Naive thymus-derived CD8-positive, alpha-beta T cell (primary cell): Measurements from ENCODE around the gene DISP1. TPM values are rescaled to one million over a fixed set of nuclear protein-coding genes. Genes with fewer than 3 reads are reported as not detected.

ENCODE experiments used
- ATAC-seq, 2 donors: fragments of 150-1000 bp; cut with Tn5 transposase in 1 of 2; sonication (Bioruptor Pico), chemical (Tn5 transposase) in 1 of 2; 1 replicate in 1 of 2; 2 replicates in 1 of 2; pipeline ENCODE4 v1.10.0; 2021; ENCODE audit warnings: mild to moderate bottlenecking in 2 of 2, moderate library complexity in 2 of 2
- POLR2A ChIA-PET: fragments of 350-600 bp; sonication (Branson Sonifier 250); formaldehyde crosslinking; loops from one replicate; lab custom pipeline; 2021; ENCODE audit warnings: antibody characterized with exemption; lab: Charles Lee
- DNase-seq, 10 donors: peaks; one replicate each; pipeline versions ENCODE4 v3.0.0 to v3.0.0-alpha.2; 2020 to 2022
- H3K27ac Mint-ChIP-seq, 10 donors: one replicate each; pipeline ENCODE4 v1.8.0; 2020 to 2022; ENCODE audit warnings: mild to moderate bottlenecking in 10 of 10, mixed read lengths in 10 of 10, moderate library complexity in 4 of 10, inconsistent platforms in 1 of 10
- H3K27me3 Mint-ChIP-seq, 5 donors: one replicate each; pipeline ENCODE4 v1.8.0; 2021 to 2022; ENCODE audit warnings: mixed read lengths in 5 of 5
- H3K36me3 Mint-ChIP-seq, 3 donors: one replicate each; pipeline ENCODE4 v1.8.0; 2020 to 2022; ENCODE audit warnings: mixed read lengths in 3 of 3, mild to moderate bottlenecking in 2 of 3, inconsistent platforms in 1 of 3
- H3K4me1 Mint-ChIP-seq, 4 donors: one replicate each; pipeline ENCODE4 v1.8.0; 2021 to 2022; ENCODE audit warnings: mixed read lengths in 4 of 4
- H3K4me3 Mint-ChIP-seq, 10 donors: one replicate each; pipeline ENCODE4 v1.8.0; 2020 to 2022; ENCODE audit warnings: mild to moderate bottlenecking in 10 of 10, mixed read lengths in 10 of 10, moderate library complexity in 6 of 10, inconsistent platforms in 1 of 10
- H3K9me3 Mint-ChIP-seq, 9 donors: one replicate each; pipeline ENCODE4 v1.8.0; 2020 to 2022; ENCODE audit warnings: mixed read lengths in 9 of 9, mild to moderate bottlenecking in 3 of 9, inconsistent platforms in 1 of 9, moderate library complexity in 1 of 9
- polyA plus RNA-seq, 3 donors: library from polyadenylated mRNA; unstranded; fragments of 300-500 nt; fragmentation: Illumina TruSeq; gene quantifications; one replicate each; pipeline ENCODE4 v1.2.3, GENCODE V29; 2021
- total RNA-seq, 8 experiments: library from RNA in 2 of 8; stranded (reverse) in 2 of 8; gene quantifications; one replicate each; pipeline ENCODE4 v1.2.3 and lab custom pipeline; 2021 to 2026

The DISP1 gene, protein sequence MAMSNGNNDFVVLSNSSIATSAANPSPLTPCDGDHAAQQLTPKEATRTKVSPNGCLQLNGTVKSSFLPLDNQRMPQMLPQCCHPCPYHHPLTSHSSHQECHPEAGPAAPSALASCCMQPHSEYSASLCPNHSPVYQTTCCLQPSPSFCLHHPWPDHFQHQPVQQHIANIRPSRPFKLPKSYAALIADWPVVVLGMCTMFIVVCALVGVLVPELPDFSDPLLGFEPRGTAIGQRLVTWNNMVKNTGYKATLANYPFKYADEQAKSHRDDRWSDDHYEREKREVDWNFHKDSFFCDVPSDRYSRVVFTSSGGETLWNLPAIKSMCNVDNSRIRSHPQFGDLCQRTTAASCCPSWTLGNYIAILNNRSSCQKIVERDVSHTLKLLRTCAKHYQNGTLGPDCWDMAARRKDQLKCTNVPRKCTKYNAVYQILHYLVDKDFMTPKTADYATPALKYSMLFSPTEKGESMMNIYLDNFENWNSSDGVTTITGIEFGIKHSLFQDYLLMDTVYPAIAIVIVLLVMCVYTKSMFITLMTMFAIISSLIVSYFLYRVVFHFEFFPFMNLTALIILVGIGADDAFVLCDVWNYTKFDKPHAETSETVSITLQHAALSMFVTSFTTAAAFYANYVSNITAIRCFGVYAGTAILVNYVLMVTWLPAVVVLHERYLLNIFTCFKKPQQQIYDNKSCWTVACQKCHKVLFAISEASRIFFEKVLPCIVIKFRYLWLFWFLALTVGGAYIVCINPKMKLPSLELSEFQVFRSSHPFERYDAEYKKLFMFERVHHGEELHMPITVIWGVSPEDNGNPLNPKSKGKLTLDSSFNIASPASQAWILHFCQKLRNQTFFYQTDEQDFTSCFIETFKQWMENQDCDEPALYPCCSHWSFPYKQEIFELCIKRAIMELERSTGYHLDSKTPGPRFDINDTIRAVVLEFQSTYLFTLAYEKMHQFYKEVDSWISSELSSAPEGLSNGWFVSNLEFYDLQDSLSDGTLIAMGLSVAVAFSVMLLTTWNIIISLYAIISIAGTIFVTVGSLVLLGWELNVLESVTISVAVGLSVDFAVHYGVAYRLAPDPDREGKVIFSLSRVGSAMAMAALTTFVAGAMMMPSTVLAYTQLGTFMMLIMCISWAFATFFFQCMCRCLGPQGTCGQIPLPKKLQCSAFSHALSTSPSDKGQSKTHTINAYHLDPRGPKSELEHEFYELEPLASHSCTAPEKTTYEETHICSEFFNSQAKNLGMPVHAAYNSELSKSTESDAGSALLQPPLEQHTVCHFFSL (N-terminal part only)
- total RNA-seq, result 1 to 10 TPM; 5.4 to 6.9 TPM
- polyA plus RNA-seq, result 1 to 10 TPM; 1.5 to 3.4 (median 2.7) TPM
- 5.4 to 38.5 (median 13.6) reads per million in 6 experiments for total RNA-seq (lab: John Stamatoyannopoulos, UW)

DNA sequence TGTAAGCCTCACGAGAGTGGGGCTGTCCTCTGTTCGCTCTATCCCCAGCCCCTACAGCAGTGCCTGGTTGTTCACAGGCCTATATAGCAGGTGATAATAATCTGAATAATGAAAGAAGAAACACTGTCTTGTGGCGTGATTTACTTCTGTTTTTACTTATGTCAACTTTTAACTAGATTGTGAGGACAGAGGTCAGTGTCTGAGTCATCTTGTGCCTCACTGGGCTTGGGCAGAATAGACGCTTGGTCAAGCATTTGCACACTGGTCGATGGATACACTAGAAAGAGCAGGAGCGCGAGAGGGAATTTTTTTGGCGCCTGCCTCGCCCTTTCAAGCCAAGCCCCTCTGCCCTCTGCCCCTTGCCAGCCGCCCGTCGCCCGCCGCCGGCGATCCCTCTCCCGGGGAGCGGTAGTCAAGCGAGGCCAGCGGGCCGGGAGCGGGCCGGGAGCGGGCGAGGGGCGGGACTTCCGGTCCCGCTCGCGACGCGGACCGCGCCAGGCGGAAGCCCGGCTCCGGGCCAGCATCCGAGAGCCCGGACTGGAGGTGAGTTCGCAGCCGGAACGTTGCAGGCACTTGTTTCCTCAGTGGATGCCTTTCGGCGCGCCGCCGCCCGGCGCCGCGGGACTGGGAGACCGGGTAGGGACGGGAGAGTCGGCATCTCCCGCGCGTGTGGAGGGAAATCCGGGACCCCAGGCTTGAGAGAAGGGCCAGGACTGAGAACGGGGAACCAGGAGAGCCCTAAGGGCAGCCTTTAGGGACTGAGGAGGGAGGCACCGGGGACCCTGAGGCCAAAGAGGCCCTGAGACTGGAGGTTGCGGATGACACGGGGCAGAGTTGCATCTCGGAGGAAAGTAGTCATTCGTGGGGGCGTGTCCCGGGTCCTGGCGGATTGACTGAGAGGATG, at the start of gene DISP1:
DISP1 (plus strand) TSS at position 504 of the 904 bp plus-strand sequence. CDS start 127,785 bp downstream, outside the sequence.
- H3K9me3 Mint-ChIP-seq, result no peaks in the 10 kb centered on the region
- peaks cover 0 to 3% (median 0%) of the 10 kb centered on the region in 5 donors for H3K27me3 Mint-ChIP-seq
- peaks cover 18 to 38% (median 35%) of the 10 kb centered on the region in 4 donors for H3K4me1 Mint-ChIP-seq
- ATAC-seq (peak; percentile 90 to 94), DNase-seq (peak; percentile 51 to 83 (median 64))
- H3K36me3 Mint-ChIP-seq, result no peaks in the 10 kb centered on the region
- H3K27ac Mint-ChIP-seq, result peak within 1 kb of the TSS; percentile 88 to 97 (median 94)
- H3K4me3 Mint-ChIP-seq, result peak within 1 kb of the TSS; percentile 92 to 98 (median 96)
- POLR2A ChIA-PET, result interaction anchor here (0.6 to 1.1 kb wide), 2 partner anchors 101 to 149 kb away, joined by 3 to 4 read pairs; no protein-coding TSS in a partner anchor

DNA sequence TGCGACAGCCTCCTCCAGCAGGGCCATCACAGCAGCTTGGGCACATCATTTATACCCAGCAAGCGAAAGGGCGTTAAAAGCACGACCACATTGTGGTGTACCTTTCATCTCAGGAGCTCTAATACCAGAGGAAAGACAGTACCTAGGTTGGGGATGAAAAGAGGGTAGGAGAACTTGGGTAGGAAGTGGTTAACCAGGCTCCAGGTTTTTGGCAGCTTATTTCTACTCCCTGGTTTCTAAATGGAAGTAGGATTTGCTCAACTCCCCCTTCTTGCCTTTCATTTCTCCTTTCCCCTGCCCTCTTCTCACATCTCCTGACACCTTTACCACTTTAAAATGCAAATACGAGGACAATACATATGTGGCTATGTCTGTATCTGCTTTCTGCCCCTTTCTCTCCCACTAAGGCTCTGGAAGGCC, 47.7 kb upstream of the DISP1 start:
- DNase-seq, result no peak
- Mint-ChIP-seq H3K9me3 (peaks cover 9 to 26% (median 16%) of the 10 kb centered on the region in 9 donors), H3K36me3 (peaks cover 0 to 15% (median 13%) of the 10 kb centered on the region in 3 donors), H3K4me1 (peaks cover 0 to 21% (median 10%) of the 10 kb centered on the region in 4 donors), H3K4me3 (no peak overlapping the region), H3K27me3 (peaks cover 0 to 4% (median 0%) of the 10 kb centered on the region in 5 donors), H3K27ac (no peak overlapping the region)
- ATAC-seq, result no peak
- POLR2A ChIA-PET, result no interaction called here

GRCh38 chr1:222768592-222768991, 46.2 kb upstream of the DISP1 start:
- Mint-ChIP-seq H3K27ac (no peak overlapping the region), H3K4me1 (peaks cover 3 to 35% (median 23%) of the 10 kb centered on the region in 4 donors), H3K36me3 (peaks cover 0 to 15% (median 13%) of the 10 kb centered on the region in 3 donors), H3K4me3 (no peak overlapping the region), H3K9me3 (peaks cover 9 to 26% (median 16%) of the 10 kb centered on the region in 9 donors), H3K27me3 (peaks cover 0 to 2% (median 0%) of the 10 kb centered on the region in 5 donors)
- DNase-seq (no peak), ATAC-seq (no peak)
- POLR2A ChIA-PET, result no interaction called here

DNA sequence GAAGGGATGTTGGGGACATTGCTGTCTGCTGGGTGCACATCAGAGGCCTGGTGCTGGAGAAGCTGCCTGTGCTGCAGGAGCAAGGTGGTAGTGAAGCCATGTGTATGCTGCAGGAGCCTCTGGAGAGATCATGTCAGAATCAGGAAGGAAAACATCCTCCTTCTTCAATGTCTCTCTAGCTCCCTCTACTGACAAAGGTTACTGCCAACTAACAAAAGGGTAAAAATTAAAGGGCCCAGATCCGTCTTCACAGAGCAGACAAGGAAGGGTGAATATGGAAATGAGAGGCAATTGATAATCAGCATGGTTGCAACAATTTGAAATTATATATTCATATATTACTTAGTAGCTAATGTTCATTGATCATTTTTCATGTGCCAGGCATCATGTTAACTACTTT, 45.7 kb upstream of the DISP1 start:
- no peak overlapping the region for H3K27ac Mint-ChIP-seq
- peaks cover 7 to 25% (median 16%) of the 10 kb centered on the region in 9 donors for H3K9me3 Mint-ChIP-seq
- H3K36me3 Mint-ChIP-seq, result peaks cover 0 to 15% (median 13%) of the 10 kb centered on the region in 3 donors
- DNase-seq (no peak), ATAC-seq (no peak)
- H3K4me3 Mint-ChIP-seq, result no peak overlapping the region
- peaks cover 3 to 37% (median 23%) of the 10 kb centered on the region in 4 donors for H3K4me1 Mint-ChIP-seq
- POLR2A ChIA-PET, result no interaction called here
- H3K27me3 Mint-ChIP-seq, result peaks cover 0 to 2% (median 0%) of the 10 kb centered on the region in 5 donors

GRCh38 chr1:222769971-222770620, 44.7 kb upstream of the DISP1 start:
- Mint-ChIP-seq H3K27ac (peak overlapping the region in 2 of 10 donors; percentile 67 to 78), H3K27me3 (peaks cover 0 to 2% (median 0%) of the 10 kb centered on the region in 5 donors), H3K4me3 (no peak overlapping the region), H3K4me1 (peaks cover 3 to 40% (median 23%) of the 10 kb centered on the region in 4 donors), H3K9me3 (peaks cover 6 to 21% (median 16%) of the 10 kb centered on the region in 9 donors), H3K36me3 (peaks cover 0 to 15% (median 13%) of the 10 kb centered on the region in 3 donors)
- DNase-seq (no peak), ATAC-seq (no peak)
- POLR2A ChIA-PET, result no interaction called here

DNA sequence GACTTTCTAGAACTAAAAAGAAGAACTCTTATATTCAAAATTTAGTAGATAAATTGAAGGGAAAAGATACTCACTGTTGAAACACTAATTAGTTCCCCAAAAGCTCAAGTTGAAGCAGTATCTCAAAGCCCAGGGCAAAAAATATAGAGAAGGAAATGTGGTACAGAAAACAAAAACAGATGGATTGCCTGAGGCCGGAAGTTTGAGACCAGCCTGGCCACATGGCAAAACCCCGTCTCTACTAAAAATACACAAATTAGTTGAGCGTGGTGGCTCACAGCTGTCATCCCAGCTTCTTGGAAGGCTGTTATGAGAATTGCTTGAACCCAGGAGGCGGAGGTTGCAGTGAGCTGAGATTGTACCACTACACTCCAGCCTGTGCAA, 41.9 kb upstream of the DISP1 start:
- peak in 1 of 2 donors; percentile 55 for ATAC-seq
- POLR2A ChIA-PET, result no interaction called here
- H3K4me3 Mint-ChIP-seq, result peak overlapping the region in 7 of 10 donors; percentile 3 to 71 (median 37)

GRCh38 chr1:222777463-222777862, 37.4 kb upstream of the DISP1 start:
- POLR2A ChIA-PET, result no interaction called here
- no peaks in the 10 kb centered on the region for H3K9me3 Mint-ChIP-seq
- no peak overlapping the region for H3K27ac Mint-ChIP-seq

More for the DNA sequence above, 41.9 kb upstream of the DISP1 start:
- H3K27ac Mint-ChIP-seq, result peak overlapping the region in 9 of 10 donors; percentile 33 to 88 (median 82)
- H3K27me3 Mint-ChIP-seq, result peaks cover 0 to 2% (median 0%) of the 10 kb centered on the region in 5 donors
- peaks cover 3 to 33% (median 18%) of the 10 kb centered on the region in 4 donors for H3K4me1 Mint-ChIP-seq
- peaks cover 5 to 18% (median 12%) of the 10 kb centered on the region in 9 donors for H3K9me3 Mint-ChIP-seq
- H3K36me3 Mint-ChIP-seq, result peaks cover 0 to 13% (median 11%) of the 10 kb centered on the region in 3 donors
- peak in 1 of 10 donors; percentile 18 for DNase-seq

GRCh38 chr1:222777977-222778376, 36.9 kb upstream of the DISP1 start:
- ATAC-seq (no peak), DNase-seq (no peak)
- Mint-ChIP-seq H3K36me3 (no peaks in the 10 kb centered on the region), H3K27me3 (peaks cover 2 to 14% (median 9%) of the 10 kb centered on the region in 5 donors), H3K4me1 (peaks cover 0 to 10% (median 6%) of the 10 kb centered on the region in 4 donors), H3K27ac (no peak overlapping the region), H3K4me3 (no peak overlapping the region), H3K9me3 (no peaks in the 10 kb centered on the region)
- POLR2A ChIA-PET, result no interaction called here

More at GRCh38 chr1:222777463-222777862, 37.4 kb upstream of the DISP1 start:
- no peak for ATAC-seq
- no peak for DNase-seq
- Mint-ChIP-seq H3K27me3 (peaks cover 2 to 12% (median 9%) of the 10 kb centered on the region in 5 donors), H3K36me3 (no peaks in the 10 kb centered on the region), H3K4me3 (no peak overlapping the region), H3K4me1 (peaks cover 3 to 16% (median 11%) of the 10 kb centered on the region in 4 donors)

DNA sequence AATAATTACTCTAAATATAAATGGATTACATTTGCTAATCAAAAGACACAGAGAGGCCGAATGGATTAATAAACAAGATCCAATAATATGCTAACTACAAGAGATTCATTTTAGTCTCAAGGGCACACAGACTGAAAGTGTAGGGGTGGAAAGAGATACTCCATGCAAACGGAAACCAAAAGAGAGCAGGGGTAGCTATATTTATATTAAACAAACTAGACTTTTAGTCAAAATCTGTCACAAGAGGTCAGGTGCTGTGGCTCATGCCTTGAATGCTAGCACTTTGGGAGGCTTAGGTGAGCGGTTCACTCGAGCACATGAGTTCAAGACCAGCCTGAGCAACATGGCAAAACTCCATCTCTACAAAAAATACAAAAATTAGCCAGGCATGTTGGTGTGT, 33.6 kb upstream of the DISP1 start:
- Mint-ChIP-seq H3K27ac (no peak overlapping the region), H3K4me1 (peaks cover 0 to 15% (median 0%) of the 10 kb centered on the region in 4 donors), H3K9me3 (no peaks in the 10 kb centered on the region), H3K4me3 (no peak overlapping the region), H3K27me3 (peaks cover 2 to 14% (median 10%) of the 10 kb centered on the region in 5 donors), H3K36me3 (no peaks in the 10 kb centered on the region)
- ATAC-seq, result no peak
- no peak for DNase-seq
- POLR2A ChIA-PET, result no interaction called here

GRCh38 chr1:222783051-222783450, 31.8 kb upstream of the DISP1 start:
- Mint-ChIP-seq H3K27ac (no peak overlapping the region), H3K4me1 (peaks cover 0 to 15% (median 0%) of the 10 kb centered on the region in 4 donors), H3K27me3 (peaks cover 4 to 14% (median 10%) of the 10 kb centered on the region in 5 donors), H3K4me3 (no peak overlapping the region), H3K36me3 (no peaks in the 10 kb centered on the region), H3K9me3 (no peaks in the 10 kb centered on the region)
- POLR2A ChIA-PET, result no interaction called here
- DNase-seq, result no peak
- no peak for ATAC-seq
